K562 (cell line): Measurements from ENCODE around the gene TAS1R3. TPM values are rescaled to one million over a fixed set of nuclear protein-coding genes. Genes with fewer than 3 reads are reported as not detected.

ENCODE experiments used
- CUX1 ChIP-seq: fragments of 200-800 bp; sonication (Bioruptor generic); IDR thresholded peaks from 2 replicates; pipeline ENCODE4 v1.6.1; 2016; ENCODE audit warnings: missing genetic modification characterization, missing compliant biosample characterization
- ETV1 ChIP-seq: fragments of 450-650 bp; conservative IDR thresholded peaks from 2 replicates; pipeline ENCODE4 v1.6.1; 2016; ENCODE audit warnings: missing genetic modification characterization, control low read depth, low read depth, missing compliant biosample characterization
- FIP1L1 ChIP-seq: fragments of 200-400 bp; formaldehyde crosslinking; IDR thresholded peaks from 2 replicates; pipeline ENCODE4 v1.6.1; 2018; ENCODE audit warnings: mild to moderate bottlenecking, low read depth, low read length; ENCODE audit not compliant: poor library complexity, severe bottlenecking
- IRF2 ChIP-seq: sonication (generic); formaldehyde crosslinking; IDR thresholded peaks from 2 replicates; pipeline ENCODE4 v1.8.1; 2022; ENCODE audit warnings: mild to moderate bottlenecking, missing genetic modification reagents
- KLF6 ChIP-seq: fragments of 250-450 bp; sonication (Bioruptor Pico); IDR thresholded peaks from 2 replicates; pipeline ENCODE4 v1.4.0; 2020; ENCODE audit warnings: mild to moderate bottlenecking, moderate library complexity, borderline replicate concordance
- MEF2D ChIP-seq: conservative IDR thresholded peaks from 2 replicates; pipeline ENCODE4 v1.6.1; 2016; ENCODE audit warnings: low read depth, missing genetic modification characterization, missing compliant biosample characterization
- NEUROD1 ChIP-seq: fragments of 150-350 bp; IDR thresholded peaks from 2 replicates; pipeline ENCODE4 v1.6.1; 2014; ENCODE audit warnings: borderline replicate concordance, low read length, low read depth; ENCODE audit not compliant: partially characterized antibody
- NR2F6 ChIP-seq: fragments of 450-650 bp; formaldehyde crosslinking; IDR thresholded peaks from 2 replicates; pipeline ENCODE4 v1.4.0; 2020; ENCODE audit warnings: mild to moderate bottlenecking
- PREB ChIP-seq: sonication (generic); formaldehyde crosslinking; IDR thresholded peaks from 2 replicates; pipeline ENCODE4 v1.8.1; 2023; ENCODE audit warnings: mild to moderate bottlenecking, missing genetic modification reagents
- PTTG1 ChIP-seq: fragments of 450-650 bp; IDR thresholded peaks from 2 replicates; pipeline ENCODE4 v1.6.1; 2016; ENCODE audit warnings: low read depth, mild to moderate bottlenecking, missing genetic modification characterization, missing compliant biosample characterization
- SMAD1 ChIP-seq: fragments of 150-350 bp; IDR thresholded peaks from 2 replicates; pipeline ENCODE4 v1.6.1; 2014; ENCODE audit warnings: low read length, low read depth; ENCODE audit not compliant: partially characterized antibody
- ZFP36 ChIP-seq: fragments of 150-350 bp; IDR thresholded peaks from 2 replicates; pipeline ENCODE4 v1.6.1; 2018; ENCODE audit warnings: low read length, low read depth; ENCODE audit not compliant: partially characterized antibody
- ZNF41 ChIP-seq: fragments of 250-450 bp; sonication (Bioruptor Pico); conservative IDR thresholded peaks from 2 replicates; pipeline ENCODE4 v1.4.0; 2020; ENCODE audit warnings: mild to moderate bottlenecking
- ZZZ3 ChIP-seq: fragments of 450-650 bp; IDR thresholded peaks from 2 replicates; pipeline ENCODE4 v1.6.1; 2016; ENCODE audit warnings: antibody characterized with exemption, mild to moderate bottlenecking, moderate library complexity
- polyA plus RNA-seq, 8 experiments: library from polyadenylated mRNA; depleted of rRNA in 4 of 8; stranded (reverse) in 5 of 8; unstranded in 3 of 8; fragments of >200 nt; fragmentation: Nextera tagmentation in 2 of 8; fragmentation: Illumina TruSeq in 1 of 8; extraction: Ambion mirVana in 2 of 8; extraction: Trizol in 1 of 8; gene quantifications; 2 replicates each; pipeline versions ENCODE4 v1.2.1 to v1.2.3, GENCODE V29; 2011 to 2014; ENCODE audit warnings: inconsistent platforms in 1 of 8, missing spikeins in 1 of 8
- total RNA-seq, 7 experiments: library from RNA; depleted of rRNA in 6 of 7; stranded (reverse); fragments of >200 nt in 6 of 7; fragmentation: Illumina TruSeq in 2 of 7; extraction: Trizol in 2 of 7; gene quantifications; 2 replicates each; pipeline versions ENCODE4 v1.2.1 to v1.2.3, GENCODE V29; 2011 to 2021; ENCODE audit warnings: low replicate concordance in 1 of 7

TAS1R3 gene
- total and polyA plus RNA-seq, 9 of the 15 experiments (the other 6 are each of a cell fraction or from before 2014, with no cell fraction given), result 0.07 to 0.13 TPM; not detected in 7

- TF ChIP-seq FIP1L1 (peak; percentile 99), SMAD1 (peak; percentile 70), IRF2 (CRISPR knock-in tag) (no peak), KLF6 (CRISPR knock-in tag) (peak; percentile 85; the same call in 1 of the 2 replicates), NEUROD1 (peak; percentile 98), CUX1 (no peak), ZZZ3 (no peak; the same call in 1 of the 2 replicates), PTTG1 (tag) (no peak), ZNF41 (CRISPR knock-in tag) (peak; percentile 69; the same call in 1 of the 2 replicates), PREB (peak; percentile 99), NR2F6 (CRISPR knock-in tag) (peak; percentile 78; the same call in 1 of the 2 replicates), ETV1 (tag) (peak; percentile 99), ZFP36 (peak; percentile 31), MEF2D (peak; percentile 42)
These were observed 44.0 kb downstream of the TAS1R3 start, which contains the start of gene AURKAIP1 (continued) for GRCh38 chr1:1374929-1375662.
